SU-DHL-6 (cell line): ENCODE measurements around the gene KATNB1.

Source experiments
- EZH2phosphoT487 ChIP-seq: fragments of 200-600 bp; sonication (generic), shearing (Covaris generic); conservative IDR thresholded peaks from 2 replicates; pipeline ENCODE4 v1.6.1; 2018; ENCODE audit warnings: mild to moderate bottlenecking, antibody characterized with exemption, low read length, moderate library complexity, mixed read lengths
- TF ChIP-seq, protein P1 (sequence below): fragments of 200-600 bp; sonication (generic); IDR thresholded peaks from one replicate; pipeline ENCODE4 v1.5.1; 2017; ENCODE audit warnings: antibody characterized with exemption, mild to moderate bottlenecking, low read length, moderate library complexity; ENCODE audit not compliant: insufficient read depth, poor library complexity, severe bottlenecking

DNA sequence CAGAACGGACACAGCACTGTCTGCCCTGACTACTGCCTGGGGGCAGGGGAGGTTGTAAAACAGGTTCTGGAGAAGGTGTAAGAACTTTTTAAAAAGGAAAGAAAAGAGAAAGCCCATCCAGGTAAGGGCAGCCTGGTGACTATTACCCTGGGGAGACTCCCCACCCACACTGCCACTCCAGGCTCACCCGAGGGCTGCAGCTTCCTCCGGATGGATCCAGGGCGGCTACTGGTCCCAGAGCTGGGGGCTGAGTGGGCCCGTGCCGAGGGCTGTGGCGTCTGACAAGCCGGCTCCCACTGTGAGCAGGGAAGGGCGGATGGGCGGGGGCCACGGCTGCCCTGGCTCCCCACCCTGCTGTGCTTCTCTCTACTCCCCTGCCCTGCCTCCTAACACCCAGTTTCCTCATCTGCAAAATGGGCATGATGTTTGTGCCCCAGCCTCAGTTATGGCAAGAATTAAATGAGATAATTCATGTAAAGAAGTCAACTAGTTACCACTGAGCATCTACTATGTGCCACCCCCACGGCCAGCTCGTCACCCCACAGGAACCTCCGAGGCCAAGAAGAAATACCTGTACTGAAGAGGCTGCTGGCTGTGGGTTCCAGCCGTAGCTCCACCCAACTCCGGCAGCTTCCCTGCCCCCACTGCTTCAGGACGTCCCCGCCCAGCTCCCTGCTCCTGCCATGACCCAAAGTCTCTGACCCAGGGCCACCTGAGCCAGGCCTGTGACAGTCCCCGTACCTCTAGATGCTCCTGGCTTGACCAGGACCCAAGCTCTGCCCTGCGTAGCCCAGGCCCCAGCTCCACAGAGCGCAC, 24.2 kb downstream of the KATNB1 start:
- TF ChIP-seq, protein P1, sequence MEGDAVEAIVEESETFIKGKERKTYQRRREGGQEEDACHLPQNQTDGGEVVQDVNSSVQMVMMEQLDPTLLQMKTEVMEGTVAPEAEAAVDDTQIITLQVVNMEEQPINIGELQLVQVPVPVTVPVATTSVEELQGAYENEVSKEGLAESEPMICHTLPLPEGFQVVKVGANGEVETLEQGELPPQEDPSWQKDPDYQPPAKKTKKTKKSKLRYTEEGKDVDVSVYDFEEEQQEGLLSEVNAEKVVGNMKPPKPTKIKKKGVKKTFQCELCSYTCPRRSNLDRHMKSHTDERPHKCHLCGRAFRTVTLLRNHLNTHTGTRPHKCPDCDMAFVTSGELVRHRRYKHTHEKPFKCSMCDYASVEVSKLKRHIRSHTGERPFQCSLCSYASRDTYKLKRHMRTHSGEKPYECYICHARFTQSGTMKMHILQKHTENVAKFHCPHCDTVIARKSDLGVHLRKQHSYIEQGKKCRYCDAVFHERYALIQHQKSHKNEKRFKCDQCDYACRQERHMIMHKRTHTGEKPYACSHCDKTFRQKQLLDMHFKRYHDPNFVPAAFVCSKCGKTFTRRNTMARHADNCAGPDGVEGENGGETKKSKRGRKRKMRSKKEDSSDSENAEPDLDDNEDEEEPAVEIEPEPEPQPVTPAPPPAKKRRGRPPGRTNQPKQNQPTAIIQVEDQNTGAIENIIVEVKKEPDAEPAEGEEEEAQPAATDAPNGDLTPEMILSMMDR, result no peak
- no peak for TF ChIP-seq EZH2phosphoT487
